GM19372 (cell line): ENCODE data around the gene DDB1.

Experiments used
- ATAC-seq: cut with Tn5 transposase; IDR thresholded peaks from one replicate; pipeline ENCODE4 v1.9.1; 2021; ENCODE audit warnings: mild to moderate bottlenecking, low read depth, moderate library complexity; ENCODE audit not compliant: unreplicated experiment

The DDB1 gene

DNA sequence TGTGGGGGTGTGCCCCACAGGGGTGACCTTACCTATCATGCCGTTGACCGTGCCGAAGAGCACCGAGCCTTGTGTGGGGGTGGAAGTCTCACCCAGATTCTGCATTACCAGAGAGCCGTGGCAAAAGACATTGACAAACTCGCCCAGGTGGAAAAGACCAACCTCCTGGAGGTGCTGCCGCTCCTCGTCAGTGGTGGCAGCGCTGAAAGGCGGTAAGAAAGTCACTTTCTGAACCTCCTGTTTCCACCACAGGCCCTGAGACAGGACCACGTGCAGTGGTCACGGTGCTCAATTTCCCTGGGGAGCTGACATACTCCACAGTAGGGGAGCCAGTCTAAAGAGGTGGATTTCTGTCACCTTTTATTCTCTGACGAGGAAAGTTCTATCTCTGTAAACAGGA lies 30.4 kb downstream of the DDB1 start:
- ATAC-seq: no peak

- ATAC-seq: no peak
Observed at GRCh38 chr11:61298663-61299244, 34.2 kb downstream of the DDB1 start.

- ATAC-seq: no peak
Observed at GRCh38 chr11:61297746-61298145, 35.2 kb downstream of the DDB1 start.

GRCh38 chr11:61297341-61297740 lies 35.6 kb downstream of the DDB1 start:
- no peak for ATAC-seq

GRCh38 chr11:61295596-61295926 lies 37.3 kb downstream of the DDB1 start:
- no peak for ATAC-seq

DNA sequence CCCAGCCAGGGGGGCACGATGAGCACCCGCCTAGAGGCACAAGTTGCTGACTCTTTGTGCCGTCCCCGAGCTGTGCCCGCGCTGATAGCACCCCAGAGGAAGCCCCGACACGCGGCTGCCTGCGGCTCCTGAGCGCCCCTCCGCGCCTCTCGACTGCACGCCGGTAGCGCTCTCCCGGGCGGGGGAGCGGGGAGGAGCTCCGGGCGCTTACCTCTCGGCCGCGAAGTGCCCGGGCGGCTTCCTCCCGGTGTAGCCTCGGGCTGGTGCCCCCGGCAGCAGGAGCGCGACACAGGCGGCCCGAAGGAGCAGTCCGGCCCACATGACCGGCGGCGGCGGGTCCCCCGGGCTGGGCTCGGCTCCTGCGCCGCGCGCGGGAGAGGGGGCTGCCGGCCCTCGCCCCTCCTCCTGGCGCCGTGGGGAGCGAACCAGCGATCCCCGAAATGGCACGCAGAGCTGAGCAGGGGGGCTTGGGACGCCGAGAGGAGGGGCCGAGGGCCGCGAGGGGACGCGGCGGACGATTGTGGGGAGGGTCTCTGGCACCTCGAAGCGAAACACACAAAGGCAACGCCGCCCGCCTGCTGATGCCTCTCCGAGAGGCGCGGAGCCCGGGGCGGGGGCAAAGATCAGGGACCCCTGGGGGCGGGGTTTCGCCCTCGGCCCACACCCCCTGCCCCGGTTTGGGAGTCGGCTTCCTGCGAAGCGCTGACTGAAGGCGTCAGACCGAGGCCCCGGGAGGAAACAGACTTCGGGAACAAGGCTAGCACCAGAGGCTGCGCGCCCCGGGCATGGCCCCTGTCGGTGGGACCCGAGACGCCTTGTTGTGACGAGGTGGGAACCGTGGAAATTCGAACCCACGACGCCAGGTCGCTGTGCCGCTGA lies 37.9 kb downstream of the DDB1 start, which contains the start of gene VWCE:
Gene VWCE, minus strand, starts transcription at position 600 of the 879 bp plus-strand sequence. Its CDS starts 279 bp downstream, at position 321.
- ATAC-seq: peak; percentile 61

DNA sequence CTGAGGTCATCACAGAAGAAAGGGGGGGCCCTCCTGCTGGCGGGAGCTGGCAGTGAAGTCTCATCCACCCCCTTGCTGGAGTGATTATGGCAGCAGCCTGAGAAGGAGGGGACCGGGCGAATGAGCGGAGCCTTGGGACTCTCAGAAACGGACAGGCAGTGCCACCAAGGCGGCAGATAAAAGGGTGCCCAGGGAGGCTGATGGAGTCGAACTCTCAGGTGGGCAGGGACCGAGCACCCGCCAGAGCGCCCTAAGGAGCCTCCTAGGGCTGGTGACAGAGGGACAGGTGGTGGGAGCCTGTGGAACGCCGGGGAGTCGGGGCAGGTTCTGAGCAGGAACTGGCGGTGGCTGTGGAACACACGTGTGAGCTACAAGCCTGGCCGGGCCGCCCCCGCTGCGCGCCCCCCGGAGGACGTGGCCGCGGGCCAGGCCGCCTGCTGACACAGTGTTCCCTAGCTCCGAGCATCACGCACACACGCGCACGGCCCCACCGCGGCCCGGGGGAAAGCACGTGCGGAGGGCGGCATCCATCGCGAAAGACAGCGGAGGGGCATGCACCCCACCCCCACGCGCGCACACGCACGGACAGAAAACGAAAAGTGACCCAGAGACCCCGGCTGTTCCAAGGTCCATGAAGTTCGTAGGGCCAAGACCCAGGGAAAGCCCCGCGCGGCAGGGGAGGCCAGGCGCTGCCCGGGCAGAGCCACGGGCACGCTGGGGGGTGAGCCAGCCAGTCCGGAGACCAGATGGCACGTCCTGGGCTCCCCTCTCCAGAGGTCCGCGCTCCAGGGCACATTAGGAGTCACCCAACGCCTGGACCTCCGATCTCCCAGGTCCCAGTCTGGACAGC lies 38.8 kb downstream of the DDB1 start:
- peak; percentile 39 for ATAC-seq

DNA sequence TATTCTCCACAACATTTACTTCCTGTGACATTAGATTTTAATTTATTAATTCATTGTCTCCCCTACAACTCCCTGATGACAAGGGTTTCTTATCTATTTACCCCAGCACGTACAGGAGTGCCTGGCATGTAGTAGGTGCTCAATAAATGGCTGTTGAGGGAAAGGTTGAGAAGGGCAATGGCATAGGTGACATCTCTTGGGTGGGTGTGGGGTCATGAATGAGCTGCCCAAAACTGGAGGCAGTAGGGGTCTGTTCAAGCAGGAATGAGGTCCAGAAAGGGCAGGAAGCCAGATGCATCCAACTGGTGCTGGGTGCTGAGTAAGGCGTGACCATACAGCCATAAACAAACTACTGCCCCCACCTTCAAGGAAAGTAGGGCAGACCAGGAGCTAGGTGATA lies 40.5 kb downstream of the DDB1 start:
- no peak for ATAC-seq

DNA sequence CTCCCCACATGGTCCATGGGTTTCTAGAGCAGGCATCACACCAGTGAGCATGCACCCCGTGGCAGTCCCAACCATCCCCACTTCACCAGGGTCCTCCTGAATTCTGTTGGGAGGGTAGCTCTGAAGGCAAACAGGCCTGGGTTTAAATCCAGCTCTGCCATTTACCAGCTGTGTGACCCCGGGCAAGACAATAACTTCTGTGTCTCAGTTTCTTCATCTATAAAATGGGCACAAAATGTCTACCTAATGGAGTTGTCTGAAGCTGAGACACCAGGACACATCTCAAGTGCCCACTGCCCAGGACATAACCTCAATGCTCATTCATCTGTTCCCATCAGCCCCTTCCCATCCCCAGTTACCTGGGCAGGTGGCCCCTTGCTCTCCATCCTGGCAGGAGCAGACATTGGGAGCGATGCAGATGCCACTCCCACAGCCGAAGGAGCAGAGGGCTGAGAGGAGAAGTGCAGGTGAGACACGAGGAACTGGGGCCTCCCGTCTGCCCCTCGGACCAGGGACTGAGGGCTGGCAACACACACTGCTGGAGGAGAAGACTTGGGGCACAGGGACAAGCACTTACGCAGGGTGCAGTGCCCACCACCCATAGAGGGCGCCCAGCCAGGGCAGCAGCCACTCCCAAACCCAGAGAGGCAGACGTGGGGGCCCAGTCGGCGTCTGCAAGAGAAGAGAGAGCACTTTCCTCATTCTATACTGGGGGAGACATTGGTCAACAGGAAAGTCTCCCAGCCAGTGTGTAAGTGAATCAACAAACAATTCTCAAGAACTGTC lies 41.8 kb downstream of the DDB1 start:
- ATAC-seq: no peak

DNA sequence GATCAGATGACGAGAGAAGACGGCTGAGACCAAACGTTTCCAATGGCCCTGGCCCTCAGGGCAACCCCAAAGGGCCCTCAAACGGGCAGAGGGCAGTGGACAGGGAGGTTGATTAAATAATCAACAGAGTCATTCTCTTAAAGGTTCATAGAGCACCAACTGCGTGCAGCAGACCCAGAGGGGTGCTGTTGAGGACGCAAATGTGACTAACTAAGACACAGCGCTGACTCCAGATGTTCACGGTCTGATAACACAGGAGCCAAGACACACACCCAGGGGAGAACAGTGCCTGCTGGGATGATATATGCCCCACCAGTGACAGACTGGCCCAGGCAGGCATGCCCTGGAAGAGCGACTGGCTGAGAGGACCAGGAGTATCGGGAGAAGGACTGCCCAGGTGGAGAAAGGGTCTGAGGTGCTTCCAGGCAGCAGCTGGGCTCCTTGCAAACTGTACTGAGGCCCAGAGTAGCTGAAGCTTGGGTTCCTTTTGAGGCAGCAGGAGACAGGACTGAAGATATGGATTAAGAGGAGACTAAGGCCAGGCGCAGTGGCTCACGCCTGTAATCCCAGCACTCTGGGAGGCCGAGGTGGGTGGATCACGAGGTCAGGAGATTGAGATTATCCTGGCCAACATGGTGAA lies 45.4 kb downstream of the DDB1 start:
- no peak for ATAC-seq

DNA sequence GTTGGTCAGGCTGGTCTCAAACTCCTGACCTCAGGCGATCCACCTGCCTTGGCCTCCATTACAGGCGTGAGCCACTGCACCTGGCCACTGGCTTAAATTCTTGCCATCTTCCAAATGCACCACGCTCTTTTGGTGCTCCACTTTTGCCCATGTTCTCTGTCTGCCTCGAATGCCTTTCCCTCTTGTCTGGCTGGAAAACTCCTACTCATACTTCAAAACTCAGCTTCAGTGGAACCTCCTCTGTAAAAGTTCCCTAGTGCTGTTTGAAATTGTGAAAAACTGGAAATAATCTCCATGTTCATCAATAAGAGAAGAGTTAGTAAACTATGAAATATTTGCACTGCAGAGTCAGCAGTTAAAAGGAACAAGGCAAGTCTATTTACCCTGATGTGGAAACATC lies 49.3 kb downstream of the DDB1 start:
- ATAC-seq: no peak

- ATAC-seq: no peak
Observed at GRCh38 chr11:61281581-61282250, 51.2 kb downstream of the DDB1 start.

DNA sequence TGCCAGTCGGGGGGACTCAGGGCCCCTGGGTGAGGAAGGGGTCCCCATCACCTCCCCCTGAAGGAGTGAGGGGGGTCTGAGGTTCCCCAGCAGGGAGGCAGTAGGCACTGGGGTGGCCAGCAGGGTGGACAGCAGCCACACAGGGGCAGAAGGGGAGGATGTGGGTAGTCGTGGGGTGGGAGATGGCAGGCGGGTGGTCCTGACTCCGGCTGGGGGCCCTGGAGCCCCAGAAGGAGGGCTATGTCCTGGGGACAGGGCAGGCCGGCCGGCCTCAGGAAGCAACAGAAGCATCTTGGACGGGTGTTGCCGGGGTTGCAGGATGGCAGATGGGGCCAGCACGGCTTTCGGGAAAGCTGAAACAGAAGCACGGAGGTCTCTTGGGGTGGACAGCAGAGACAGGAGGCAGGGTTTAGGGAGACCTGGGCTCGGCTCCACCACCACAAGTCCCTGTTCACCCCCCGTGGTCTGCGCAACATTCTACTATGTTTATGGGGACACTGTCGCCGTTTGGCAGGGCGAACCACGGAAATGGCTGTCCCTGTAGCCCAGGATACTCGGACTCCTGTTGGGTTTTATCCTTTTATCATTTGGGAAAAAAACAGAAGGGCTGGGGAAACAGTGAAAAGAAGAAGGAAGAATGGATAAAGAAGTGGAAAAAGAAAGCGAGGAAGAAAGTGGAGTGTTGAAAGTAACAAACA lies 51.9 kb downstream of the DDB1 start:
- no peak for ATAC-seq

- no peak for ATAC-seq
Observed at GRCh38 chr11:61279934-61280659, 52.8 kb downstream of the DDB1 start.

DNA sequence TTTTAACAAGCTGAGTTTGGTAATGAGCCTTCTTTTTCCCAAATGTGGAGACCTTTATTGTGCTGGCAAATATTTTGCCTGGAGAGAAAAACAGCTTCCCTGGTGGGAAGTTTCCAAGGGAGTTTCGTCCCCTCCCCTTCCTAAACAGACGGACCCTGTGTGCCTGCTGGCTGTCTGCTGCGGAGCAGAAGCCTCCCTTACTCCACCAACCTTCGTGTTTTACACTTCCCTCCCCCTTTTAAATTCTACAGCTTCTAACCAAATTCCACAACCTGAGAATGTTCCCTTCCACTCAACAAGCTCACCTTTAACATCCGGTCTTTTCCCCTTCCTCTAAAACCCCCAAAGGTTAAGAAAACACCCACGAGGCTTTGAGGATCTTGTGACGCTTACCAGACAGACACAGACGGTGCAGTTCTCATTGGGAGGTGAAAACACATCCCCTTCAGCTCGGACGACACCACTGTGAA lies 54.9 kb downstream of the DDB1 start:
- ATAC-seq: no peak

GRCh38 chr11:61277186-61278000 lies 55.5 kb downstream of the DDB1 start:
- no peak for ATAC-seq

DNA sequence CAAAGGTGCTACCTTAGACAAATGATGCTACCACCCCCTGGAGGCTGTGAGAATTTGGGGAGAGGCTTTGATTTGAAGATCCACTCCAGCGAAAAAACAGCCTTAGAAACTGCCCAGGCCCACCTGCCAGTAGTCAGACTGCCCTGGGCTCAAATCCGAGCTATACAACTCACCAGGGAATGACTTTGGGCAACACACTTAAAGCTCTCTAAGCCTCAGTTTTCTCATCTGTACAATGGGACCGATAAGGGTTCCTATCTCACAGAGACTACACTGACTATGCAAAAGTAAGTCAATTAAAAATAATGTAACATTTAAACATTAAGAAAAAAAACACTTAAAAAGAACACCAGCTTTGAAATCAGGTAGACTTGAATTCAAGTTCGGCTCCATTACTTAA lies 57.7 kb downstream of the DDB1 start:
- ATAC-seq: no peak
